Activated CD4-positive, alpha-beta memory T cell treated with anti-CD3 and anti-CD28 coated beads, Interleukin-2, amount 10 ng/mL, durations not matched to agents 7 days and 5 days (primary cell): Measurements from ENCODE around the gene CPEB1. TPM values are rescaled to one million over a fixed set of nuclear protein-coding genes. Genes with fewer than 3 reads are reported as not detected.
"Not testable (repeated sequence)": the region's sequence is repeated elsewhere in the genome, so short reads cannot be mapped to it uniquely, and the experiment has no call there.

Experiments used
- CTCF ChIA-PET: fragments of 350-600 bp; sonication (Branson Sonifier 250); formaldehyde crosslinking; loops from one replicate; lab custom pipeline; 2021; ENCODE audit warnings: antibody characterized with exemption, inconsistent platforms; lab: Charles Lee
- POLR2A ChIA-PET: fragments of 350-600 bp; sonication (Branson Sonifier 250); formaldehyde crosslinking; loops from one replicate; lab custom pipeline; 2021; ENCODE audit warnings: antibody characterized with exemption; lab: Charles Lee
- DNase-seq: peaks from one replicate; pipeline ENCODE4 v3.0.0-alpha.2; 2020
- H3K27ac Mint-ChIP-seq: one replicate; pipeline ENCODE4 v1.8.0; 2021; ENCODE audit warnings: mild to moderate bottlenecking, mixed read lengths
- H3K27me3 Mint-ChIP-seq: one replicate; pipeline ENCODE4 v1.8.0; 2021; ENCODE audit warnings: mixed read lengths
- H3K36me3 Mint-ChIP-seq: one replicate; pipeline ENCODE4 v1.8.0; 2021; ENCODE audit warnings: low read depth, mixed read lengths
- H3K4me1 Mint-ChIP-seq: one replicate; pipeline ENCODE4 v1.8.0; 2021; ENCODE audit warnings: mixed read lengths
- H3K4me3 Mint-ChIP-seq: one replicate; pipeline ENCODE4 v1.8.0; 2021; ENCODE audit warnings: mild to moderate bottlenecking, mixed read lengths
- H3K9me3 Mint-ChIP-seq: one replicate; pipeline ENCODE4 v1.8.0; 2021; ENCODE audit warnings: mixed read lengths
- total RNA-seq, 2 experiments: library from RNA; stranded (reverse); gene quantifications; one replicate each; pipeline ENCODE4 v1.2.3, GENCODE V29; 2021

Gene CPEB1
- total RNA-seq, 2 experiments from 2014 or later = not detected

DNA sequence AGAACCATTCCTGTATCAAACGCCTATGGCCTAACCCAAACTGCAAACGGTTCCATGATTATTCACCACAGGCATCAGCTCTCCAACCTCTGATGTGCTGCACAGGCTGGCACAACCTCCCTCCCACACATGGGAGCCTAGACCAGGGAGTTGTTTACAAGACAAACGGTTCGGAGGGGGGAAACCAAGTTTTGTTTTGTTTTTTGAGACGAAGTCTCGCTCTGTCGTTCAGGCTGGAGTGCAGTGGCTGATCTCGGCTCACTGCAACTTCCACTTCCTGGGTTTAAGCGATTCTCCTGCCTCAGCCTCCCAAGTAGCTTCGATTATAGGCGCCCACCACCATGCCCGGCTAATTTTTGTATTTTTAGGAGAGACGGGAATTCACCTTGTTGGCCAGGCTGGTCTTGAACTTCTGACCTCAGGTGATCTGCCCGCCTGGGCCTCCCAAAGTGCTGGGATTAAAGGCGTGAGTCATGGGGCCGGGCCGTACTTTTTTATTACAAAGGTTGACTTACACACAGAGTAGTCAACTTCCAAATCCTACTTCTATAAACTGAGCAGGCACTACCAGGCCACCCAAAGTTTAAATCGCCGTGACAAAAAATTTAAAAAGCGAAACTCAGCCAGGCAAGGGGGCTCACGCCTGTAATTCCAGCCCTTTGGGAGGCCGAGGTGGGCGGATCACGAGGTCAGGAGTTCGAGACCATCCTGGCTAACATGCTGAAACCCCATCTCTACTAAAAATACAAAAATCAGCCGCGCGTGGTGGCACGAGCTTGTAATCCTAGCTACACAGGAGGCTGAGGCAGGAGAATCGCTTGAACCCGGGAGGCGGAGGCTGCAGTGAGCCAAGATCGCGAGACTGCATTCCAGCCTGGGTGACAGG is 2.0 kb downstream of the CPEB1 start:
- H3K4me1 Mint-ChIP-seq, H3K9me3 Mint-ChIP-seq, H3K4me3 Mint-ChIP-seq, H3K36me3 Mint-ChIP-seq, POLR2A ChIA-PET, DNase-seq, CTCF ChIA-PET, H3K27ac Mint-ChIP-seq: not testable (repeated sequence)
- H3K27me3 Mint-ChIP-seq = peaks cover 60% of the 10 kb centered on the region

DNA sequence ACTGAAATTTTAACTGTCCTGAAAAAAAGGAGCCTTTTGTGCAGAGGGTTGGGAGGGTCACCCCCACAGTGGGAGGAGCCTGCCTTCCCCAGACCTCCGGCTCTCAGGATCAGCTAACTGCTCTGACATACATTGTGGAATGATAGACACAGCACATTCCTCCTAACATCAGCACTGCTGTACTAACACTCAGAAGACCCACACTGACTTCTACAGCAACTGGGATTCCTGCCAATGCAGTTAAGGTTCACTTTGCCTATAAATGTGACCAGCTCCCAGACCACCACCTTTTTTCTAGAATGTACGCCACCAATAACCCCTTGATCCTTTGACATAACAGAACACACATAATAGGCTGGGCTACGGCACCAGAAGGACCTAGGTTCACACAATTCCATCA is 3.2 kb downstream of the CPEB1 start:
- no peak for DNase-seq
- peaks cover 6% of the 10 kb centered on the region for H3K4me1 Mint-ChIP-seq
- no peak overlapping the region for H3K4me3 Mint-ChIP-seq
- H3K36me3 Mint-ChIP-seq = no peaks in the 10 kb centered on the region
- no peaks in the 10 kb centered on the region for H3K9me3 Mint-ChIP-seq
- ChIA-PET CTCF (no interaction called here), POLR2A (no interaction called here)
- no peak overlapping the region for H3K27ac Mint-ChIP-seq
- peaks cover 62% of the 10 kb centered on the region for H3K27me3 Mint-ChIP-seq

DNA sequence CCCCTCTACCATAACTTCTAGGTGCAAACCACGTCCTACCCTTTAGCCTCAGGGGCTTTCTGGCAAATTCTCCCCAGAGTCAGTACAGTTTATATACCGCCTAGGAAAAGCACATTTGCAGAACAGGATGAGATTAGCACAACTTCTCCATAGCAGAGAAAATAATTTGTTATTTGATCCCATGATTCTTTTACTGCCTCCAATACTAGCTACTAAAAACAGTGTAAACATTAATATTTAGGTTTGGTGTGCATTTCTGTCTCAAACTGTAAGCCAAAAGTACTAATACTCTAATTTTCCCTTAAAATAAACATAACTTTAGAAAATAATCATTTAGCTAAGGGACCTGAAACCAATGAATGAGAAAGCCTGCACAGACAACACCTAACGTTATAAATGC is 4.5 kb downstream of the CPEB1 start:
- DNase-seq = no peak
- CTCF ChIA-PET = no interaction called here
- Mint-ChIP-seq H3K4me3 (no peak overlapping the region), H3K27me3 (peaks cover 57% of the 10 kb centered on the region), H3K4me1 (peaks cover 2% of the 10 kb centered on the region), H3K9me3 (no peaks in the 10 kb centered on the region), H3K27ac (no peak overlapping the region), H3K36me3 (no peaks in the 10 kb centered on the region)
- POLR2A ChIA-PET = no interaction called here

DNA sequence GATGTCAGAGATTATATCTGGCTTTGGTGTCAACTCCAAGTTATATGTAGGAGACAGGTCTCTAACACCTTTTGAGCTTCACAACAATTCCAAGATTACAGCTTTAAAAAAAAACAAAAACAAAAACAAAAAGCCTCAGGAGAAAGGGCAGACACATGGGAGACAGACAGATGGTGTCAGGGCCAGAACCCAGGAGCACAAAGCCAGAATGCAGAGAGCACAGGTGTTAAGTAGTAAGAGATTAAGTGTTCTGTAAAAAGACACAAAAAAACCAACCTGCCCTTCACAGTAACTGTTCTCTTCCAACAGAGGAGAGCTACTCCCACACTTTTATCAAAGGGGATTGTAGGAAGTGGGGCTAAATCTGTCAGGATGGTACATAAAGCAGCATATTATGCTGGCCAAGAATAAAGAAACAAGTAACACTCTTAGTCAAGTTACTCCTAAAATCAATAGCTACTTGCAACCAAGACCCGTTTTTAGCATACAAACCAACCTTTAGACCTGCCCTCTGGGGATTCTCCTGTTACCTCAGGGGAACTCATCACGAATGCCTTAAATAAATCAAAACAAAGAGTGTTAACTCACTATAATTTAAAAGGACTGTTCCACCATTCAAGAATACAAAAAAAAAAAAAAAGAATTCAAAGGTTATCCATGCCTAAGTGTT is 5.9 kb downstream of the CPEB1 start:
- no peak overlapping the region for H3K4me3 Mint-ChIP-seq
- CTCF ChIA-PET = no interaction called here

DNA sequence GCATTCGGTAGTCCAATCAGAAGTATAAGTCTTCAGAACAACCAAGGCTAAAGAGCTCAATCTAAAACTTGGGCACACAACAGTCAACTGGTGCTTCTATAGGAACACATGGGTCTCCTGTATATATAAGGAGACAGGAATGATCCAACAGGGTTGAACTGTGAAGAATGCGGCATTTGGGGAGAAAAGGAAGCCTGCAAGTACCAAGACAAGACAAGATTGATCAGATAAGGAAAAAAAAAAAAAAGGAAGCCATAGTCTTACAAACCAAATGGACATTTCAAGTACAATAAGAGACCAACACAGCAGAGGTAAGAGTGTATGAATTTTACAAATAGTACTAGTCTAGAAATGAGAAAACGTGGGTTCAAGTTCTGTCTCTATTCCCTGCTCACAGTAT is 6.5 kb downstream of the CPEB1 start:
- no peak overlapping the region for H3K27ac Mint-ChIP-seq
- ChIA-PET CTCF (interaction anchor here (0.5 kb wide), 1 partner anchor 50 kb away, joined by 3 read pairs; no protein-coding TSS in a partner anchor), POLR2A (no interaction called here)

More for the DNA sequence above, 5.9 kb downstream of the CPEB1 start:
- H3K36me3 Mint-ChIP-seq = no peaks in the 10 kb centered on the region
- H3K27me3 Mint-ChIP-seq = peaks cover 65% of the 10 kb centered on the region
- peaks cover 2% of the 10 kb centered on the region for H3K4me1 Mint-ChIP-seq
- POLR2A ChIA-PET = no interaction called here
- DNase-seq = no peak
- H3K9me3 Mint-ChIP-seq = no peaks in the 10 kb centered on the region
- no peak overlapping the region for H3K27ac Mint-ChIP-seq

DNA sequence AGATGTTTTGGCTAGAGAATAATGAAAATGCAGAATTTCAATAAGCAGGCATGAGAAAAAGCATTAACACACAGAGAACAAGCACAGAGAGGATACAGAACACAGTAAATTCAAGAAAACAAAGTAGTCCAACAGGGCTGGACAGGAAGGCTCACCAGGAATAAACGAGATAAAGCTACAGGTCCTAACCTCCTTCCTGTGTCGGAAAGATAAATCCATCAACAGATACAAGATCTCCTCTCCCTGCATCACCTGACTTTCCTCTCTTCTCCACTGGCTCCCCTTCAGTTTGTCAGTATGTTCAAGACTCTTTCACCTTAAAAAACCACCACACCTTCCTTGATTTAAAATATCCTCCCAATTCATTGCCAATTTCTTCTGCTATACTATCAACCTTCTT is 11.4 kb downstream of the CPEB1 start:
- POLR2A ChIA-PET = no interaction called here
- no peak overlapping the region for H3K27ac Mint-ChIP-seq
- CTCF ChIA-PET = no interaction called here
- H3K9me3 Mint-ChIP-seq = no peaks in the 10 kb centered on the region
- DNase-seq = no peak
- H3K4me1 Mint-ChIP-seq = no peaks in the 10 kb centered on the region
- H3K36me3 Mint-ChIP-seq = no peaks in the 10 kb centered on the region
- no peak overlapping the region for H3K4me3 Mint-ChIP-seq
- H3K27me3 Mint-ChIP-seq = peaks cover 46% of the 10 kb centered on the region

More for the DNA sequence above, 6.5 kb downstream of the CPEB1 start:
- Mint-ChIP-seq H3K9me3 (no peaks in the 10 kb centered on the region), H3K4me3 (no peak overlapping the region), H3K36me3 (no peaks in the 10 kb centered on the region), H3K27me3 (peaks cover 65% of the 10 kb centered on the region), H3K4me1 (no peaks in the 10 kb centered on the region)
- no peak for DNase-seq

DNA sequence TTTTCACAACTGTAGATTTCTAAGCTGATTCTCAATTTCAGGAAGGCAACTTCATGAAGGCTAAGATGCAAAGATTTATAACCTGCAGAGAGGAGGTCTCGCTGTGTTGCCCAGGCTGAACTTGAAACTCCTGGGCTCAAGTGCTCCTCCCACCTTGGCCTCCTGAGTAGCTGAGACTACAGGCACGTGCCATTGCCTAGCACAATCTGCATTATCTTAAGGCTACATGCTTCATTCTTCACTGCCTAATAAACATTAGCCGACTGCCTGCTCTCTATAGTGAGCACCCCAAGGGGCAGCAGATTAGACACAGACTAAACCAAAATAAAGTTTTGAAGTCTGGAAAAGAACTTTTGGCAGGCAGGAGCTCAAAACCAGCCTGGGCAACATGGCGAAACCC is 17.1 kb downstream of the CPEB1 start:
- H3K4me3 Mint-ChIP-seq = no peak overlapping the region
- peaks cover 2% of the 10 kb centered on the region for H3K27me3 Mint-ChIP-seq
- H3K9me3 Mint-ChIP-seq = no peaks in the 10 kb centered on the region
- ChIA-PET CTCF (no interaction called here), POLR2A (no interaction called here)
- no peak overlapping the region for H3K27ac Mint-ChIP-seq
- no peaks in the 10 kb centered on the region for H3K36me3 Mint-ChIP-seq
- no peaks in the 10 kb centered on the region for H3K4me1 Mint-ChIP-seq
- DNase-seq = no peak

DNA sequence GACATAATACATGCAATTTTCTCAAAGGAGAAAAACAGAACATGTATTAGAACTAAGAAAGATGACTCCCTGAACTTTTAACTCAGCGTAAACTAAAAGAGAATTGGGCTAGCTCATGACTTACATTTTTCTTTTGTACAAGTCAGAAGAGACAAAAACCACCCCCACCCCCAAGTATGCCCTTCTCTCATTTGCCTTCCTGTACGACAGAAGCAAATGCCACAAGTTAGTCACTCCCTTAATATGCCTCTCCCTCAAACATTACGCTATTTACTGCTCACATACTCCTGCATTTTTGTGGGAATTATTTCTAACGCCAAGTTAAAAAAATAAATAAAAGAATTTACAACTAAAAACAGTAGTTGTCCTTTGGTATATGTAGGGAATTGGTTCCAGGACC is 22.0 kb downstream of the CPEB1 start:
- ChIA-PET CTCF (no interaction called here), POLR2A (no interaction called here)
- Mint-ChIP-seq H3K36me3 (no peaks in the 10 kb centered on the region), H3K4me1 (no peaks in the 10 kb centered on the region), H3K27ac (no peak overlapping the region), H3K27me3 (peaks cover 2% of the 10 kb centered on the region), H3K9me3 (no peaks in the 10 kb centered on the region), H3K4me3 (no peak overlapping the region)
- DNase-seq = no peak

DNA sequence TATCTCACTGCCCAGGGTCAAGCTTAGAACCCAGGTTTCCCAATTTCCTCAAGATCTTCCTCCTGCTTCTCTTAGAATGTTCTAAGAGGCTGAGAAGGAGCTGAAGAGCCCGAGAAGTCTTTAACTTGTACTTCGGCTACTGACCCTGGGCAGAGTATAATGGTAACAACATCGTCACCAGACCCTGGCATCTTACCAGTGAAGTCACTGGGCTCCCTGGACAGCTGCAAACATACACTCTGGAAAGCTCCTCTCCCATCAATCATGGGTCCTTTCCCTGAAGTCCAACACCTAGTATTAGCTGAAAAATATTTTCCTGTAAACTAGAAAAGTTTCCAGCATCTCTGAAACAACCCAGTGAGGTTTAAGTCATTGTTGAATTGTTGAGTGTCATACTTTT is 22.7 kb downstream of the CPEB1 start:
- no peaks in the 10 kb centered on the region for H3K9me3 Mint-ChIP-seq
- no peaks in the 10 kb centered on the region for H3K36me3 Mint-ChIP-seq
- no peak overlapping the region for H3K4me3 Mint-ChIP-seq
- no peak for DNase-seq
- H3K27me3 Mint-ChIP-seq = peaks cover 2% of the 10 kb centered on the region
- no peaks in the 10 kb centered on the region for H3K4me1 Mint-ChIP-seq
- CTCF ChIA-PET = no interaction called here
- POLR2A ChIA-PET = no interaction called here
- no peak overlapping the region for H3K27ac Mint-ChIP-seq

DNA sequence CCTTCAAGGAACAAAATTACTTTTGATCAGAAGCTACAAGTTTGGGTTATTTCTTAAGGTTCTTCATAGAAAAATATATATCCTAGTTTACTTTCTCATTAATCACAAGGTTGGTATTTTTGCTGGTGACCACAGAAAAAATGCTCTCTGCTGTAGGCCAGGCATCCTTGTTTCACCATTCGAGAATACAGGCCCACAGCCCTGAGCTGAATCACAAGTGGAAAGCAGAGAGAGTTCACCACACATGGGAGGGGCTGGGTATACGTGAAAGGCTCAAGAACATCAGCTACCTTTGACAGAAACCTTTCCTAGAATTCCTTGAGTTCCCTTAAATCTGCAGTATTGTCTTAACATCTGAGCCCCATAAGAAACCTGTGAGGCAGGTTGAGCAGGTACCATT is 23.2 kb downstream of the CPEB1 start:
- Mint-ChIP-seq H3K4me1 (no peaks in the 10 kb centered on the region), H3K27ac (no peak overlapping the region), H3K27me3 (peaks cover 2% of the 10 kb centered on the region), H3K9me3 (no peaks in the 10 kb centered on the region), H3K4me3 (no peak overlapping the region), H3K36me3 (no peaks in the 10 kb centered on the region)
- ChIA-PET POLR2A (no interaction called here), CTCF (no interaction called here)
- DNase-seq = no peak

DNA sequence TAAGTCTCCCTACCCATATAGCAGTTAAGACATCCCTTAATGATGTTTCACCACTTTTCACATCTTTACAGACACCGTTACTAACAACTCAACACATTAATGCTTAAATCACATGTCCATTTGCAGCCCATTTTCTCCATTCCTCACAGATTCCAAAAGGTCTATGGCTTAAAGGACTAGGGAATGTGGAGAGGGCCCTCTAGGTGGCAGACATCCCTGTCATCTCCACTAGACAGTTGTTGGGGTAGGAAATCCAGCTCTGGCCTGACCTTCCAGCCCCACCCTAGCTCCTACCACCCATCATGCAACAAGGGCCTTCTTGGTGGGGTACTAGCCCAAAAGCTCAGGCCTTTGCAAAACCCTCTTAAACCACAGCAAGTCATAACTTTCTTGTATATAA is 25.2 kb downstream of the CPEB1 start:
- no peak overlapping the region for H3K27ac Mint-ChIP-seq
- ChIA-PET POLR2A (no interaction called here), CTCF (no interaction called here)
- no peaks in the 10 kb centered on the region for H3K9me3 Mint-ChIP-seq
- DNase-seq = no peak
- H3K4me1 Mint-ChIP-seq = no peaks in the 10 kb centered on the region
- H3K4me3 Mint-ChIP-seq = no peak overlapping the region
- H3K36me3 Mint-ChIP-seq = no peaks in the 10 kb centered on the region
- H3K27me3 Mint-ChIP-seq = peaks cover 8% of the 10 kb centered on the region

DNA sequence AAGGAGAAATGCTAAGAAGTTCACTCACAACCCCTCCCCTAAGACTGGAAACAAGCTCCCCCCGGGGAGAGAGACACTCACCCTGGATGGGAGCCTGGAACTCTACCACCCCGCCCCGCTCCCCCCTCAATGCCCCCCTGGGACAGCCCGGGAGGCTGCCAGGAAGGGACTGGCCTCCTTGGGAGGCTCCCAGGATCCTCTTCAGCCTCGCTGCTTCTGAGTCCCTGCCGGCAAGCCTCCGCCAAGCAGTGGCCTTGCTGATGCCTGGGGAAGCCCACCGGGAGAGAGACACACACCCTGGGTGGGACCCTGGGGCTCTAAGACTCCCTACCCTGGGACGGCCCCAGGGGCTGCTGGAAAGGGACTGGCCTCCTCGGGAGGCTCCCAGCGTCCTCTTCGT is 33.4 kb downstream of the CPEB1 start:
- no peak overlapping the region for H3K27ac Mint-ChIP-seq
- H3K9me3 Mint-ChIP-seq = no peaks in the 10 kb centered on the region
- ChIA-PET POLR2A (no interaction called here), CTCF (no interaction called here)
- H3K4me1 Mint-ChIP-seq = no peaks in the 10 kb centered on the region
- DNase-seq = no peak
- peaks cover 22% of the 10 kb centered on the region for H3K27me3 Mint-ChIP-seq
- H3K4me3 Mint-ChIP-seq = no peak overlapping the region
- no peaks in the 10 kb centered on the region for H3K36me3 Mint-ChIP-seq

DNA sequence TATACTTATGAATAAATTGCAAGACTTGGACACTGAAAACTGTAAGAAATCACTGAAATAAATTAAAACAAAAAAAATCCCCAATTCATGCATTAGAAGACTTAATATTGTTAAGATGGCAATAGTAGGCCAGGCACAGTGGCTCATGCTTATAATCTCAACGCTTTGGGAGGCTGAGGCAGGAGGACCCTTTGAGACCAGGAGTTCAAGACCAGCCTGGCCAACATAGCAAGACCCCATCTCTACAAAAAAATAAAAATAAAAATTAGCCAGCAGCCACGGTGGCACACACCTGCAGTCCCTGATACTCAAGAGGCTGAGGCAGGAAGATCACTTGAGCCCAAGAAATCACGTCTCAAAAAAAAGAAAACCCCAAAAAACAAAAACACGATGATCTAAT is 35.8 kb downstream of the CPEB1 start:
- no peaks in the 10 kb centered on the region for H3K36me3 Mint-ChIP-seq
- no peak overlapping the region for H3K27ac Mint-ChIP-seq

DNA sequence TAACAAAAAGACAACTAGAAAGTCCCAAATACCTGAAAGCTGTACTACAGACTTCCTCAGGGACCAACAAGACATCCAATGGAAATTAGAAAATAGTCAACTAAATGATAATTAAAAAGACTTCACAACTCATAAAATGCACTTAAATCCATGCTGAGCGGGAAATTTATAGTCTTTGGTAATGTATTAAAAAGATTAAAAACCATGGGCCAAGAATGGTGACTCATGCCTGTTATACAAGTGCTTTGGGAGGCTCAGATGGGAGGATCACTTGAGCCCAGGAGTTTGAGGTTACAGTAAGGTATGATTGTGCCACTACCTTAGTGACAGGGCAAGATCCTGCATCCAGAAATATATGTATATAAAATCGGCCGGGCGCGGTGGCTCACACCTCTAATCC is 45.0 kb downstream of the CPEB1 start:
- no peak overlapping the region for H3K4me3 Mint-ChIP-seq
- H3K9me3 Mint-ChIP-seq = no peaks in the 10 kb centered on the region
- no peak overlapping the region for H3K27ac Mint-ChIP-seq
- ChIA-PET POLR2A (no interaction called here), CTCF (no interaction called here)
- peaks cover 14% of the 10 kb centered on the region for H3K27me3 Mint-ChIP-seq
- no peaks in the 10 kb centered on the region for H3K4me1 Mint-ChIP-seq
- no peaks in the 10 kb centered on the region for H3K36me3 Mint-ChIP-seq
- no peak for DNase-seq

More for the DNA sequence above, 35.8 kb downstream of the CPEB1 start:
- CTCF ChIA-PET = no interaction called here
- no peak overlapping the region for H3K4me3 Mint-ChIP-seq
- H3K27me3 Mint-ChIP-seq = peaks cover 16% of the 10 kb centered on the region
- POLR2A ChIA-PET = no interaction called here
- H3K4me1 Mint-ChIP-seq = no peaks in the 10 kb centered on the region
- no peaks in the 10 kb centered on the region for H3K9me3 Mint-ChIP-seq
- DNase-seq = no peak
